H9 (cell line): ENCODE results near the gene FZD10. TPM values are rescaled to one million over a fixed set of nuclear protein-coding genes. Genes with fewer than 3 reads are reported as not detected.

Source experiments
- DNase-seq: peaks from one replicate; pipeline ENCODE4 v3.0.0-alpha.2; 2017
- H2AFZ ChIP-seq: one replicate; pipeline ENCODE4 v1.6.1; 2013; ENCODE audit warnings: mild to moderate bottlenecking, low read length, control low read depth, moderate library complexity
- H2AK5ac ChIP-seq: 2 replicates; pipeline ENCODE4 v1.6.1; 2013; ENCODE audit warnings: low read length, control low read depth, mixed read lengths; ENCODE audit not compliant: insufficient read length
- H2BK120ac ChIP-seq: one replicate; pipeline ENCODE4 v1.6.1; 2013; ENCODE audit warnings: low read depth, mild to moderate bottlenecking, low read length, control low read depth, inconsistent platforms; ENCODE audit not compliant: poor library complexity, severe bottlenecking
- H2BK12ac ChIP-seq: 2 replicates; pipeline ENCODE4 v1.6.1; 2013; ENCODE audit warnings: low read length, control low read depth, mixed read lengths, low read depth; ENCODE audit not compliant: insufficient read length
- H2BK15ac ChIP-seq: 2 replicates; pipeline ENCODE4 v1.6.1; 2013; ENCODE audit warnings: low read depth, low read length, control low read depth
- H2BK20ac ChIP-seq: one replicate; pipeline ENCODE4 v1.6.1; 2013; ENCODE audit warnings: low read depth, mild to moderate bottlenecking, low read length, control low read depth, inconsistent platforms; ENCODE audit not compliant: poor library complexity, severe bottlenecking
- H2BK5ac ChIP-seq: 2 replicates; pipeline ENCODE4 v1.6.1; 2013; ENCODE audit warnings: low read length, control low read depth, mixed read lengths; ENCODE audit not compliant: insufficient read length
- H3K14ac ChIP-seq: 2 replicates; pipeline ENCODE4 v1.6.1; 2013; ENCODE audit warnings: low read length, control low read depth; ENCODE audit not compliant: insufficient read depth
- H3K18ac ChIP-seq: 2 replicates; pipeline ENCODE4 v1.6.1; 2013; ENCODE audit warnings: low read depth, mild to moderate bottlenecking, mixed read lengths, low read length, control low read depth; ENCODE audit not compliant: insufficient read length
- H3K23ac ChIP-seq: 2 replicates; pipeline ENCODE4 v1.6.1; 2013; ENCODE audit warnings: low read length, control low read depth, mixed read lengths, low read depth; ENCODE audit not compliant: insufficient read length
- H3K23me2 ChIP-seq: 2 replicates; pipeline ENCODE4 v1.6.1; 2013; ENCODE audit warnings: low read depth, mild to moderate bottlenecking, mixed read lengths, low read length, control low read depth; ENCODE audit not compliant: insufficient read length, poor library complexity, severe bottlenecking
- H3K27ac ChIP-seq: 2 replicates; pipeline ENCODE4 v1.5.1; 2013; ENCODE audit warnings: low read length, control low read depth, mixed read lengths, low read depth; ENCODE audit not compliant: insufficient read length
- H3K27me3 ChIP-seq: 2 replicates; pipeline ENCODE4 v1.6.1; 2013; ENCODE audit warnings: low read length, control low read depth, inconsistent platforms; ENCODE audit not compliant: insufficient read depth
- H3K4ac ChIP-seq: 2 replicates; pipeline ENCODE4 v1.6.1; 2013; ENCODE audit warnings: low read depth, mild to moderate bottlenecking, control low read depth, inconsistent platforms, low read length, moderate library complexity
- H3K4me1 ChIP-seq: 2 replicates; pipeline ENCODE4 v1.6.1; 2013; ENCODE audit warnings: low read length, control low read depth, inconsistent platforms; ENCODE audit not compliant: insufficient read depth
- H3K4me2 ChIP-seq: 2 replicates; pipeline ENCODE4 v1.6.1; 2013; ENCODE audit warnings: low read length, control low read depth, mixed read lengths; ENCODE audit not compliant: insufficient read length, insufficient read depth
- H3K56ac ChIP-seq: 2 replicates; pipeline ENCODE4 v1.6.1; 2013; ENCODE audit warnings: low read depth, mild to moderate bottlenecking, mixed read lengths, low read length, control low read depth; ENCODE audit not compliant: insufficient read length
- H3K79me1 ChIP-seq: 2 replicates; pipeline ENCODE4 v1.6.1; 2013; ENCODE audit warnings: low read depth, mild to moderate bottlenecking, moderate library complexity, low read length, control low read depth, inconsistent platforms; ENCODE audit not compliant: insufficient read depth, poor library complexity, severe bottlenecking
- H3K79me2 ChIP-seq: 2 replicates; pipeline ENCODE4 v1.6.1; 2013; ENCODE audit warnings: low read length, control low read depth, inconsistent platforms; ENCODE audit not compliant: insufficient read depth
- H3K9ac ChIP-seq: 2 replicates; pipeline ENCODE4 v1.6.1; 2013; ENCODE audit warnings: low read length, control low read depth, mixed read lengths; ENCODE audit not compliant: insufficient read length; ENCODE audit errors: extremely low read depth
- H3K9me3 ChIP-seq: one replicate; pipeline ENCODE4 v1.6.1; 2013; ENCODE audit warnings: low read depth, low read length, inconsistent platforms; ENCODE audit not compliant: control insufficient read depth
- H3T11ph ChIP-seq: one replicate; pipeline ENCODE4 v1.6.1; 2013; ENCODE audit warnings: mild to moderate bottlenecking, low read length, control low read depth, inconsistent platforms
- H4K20me1 ChIP-seq: one replicate; pipeline ENCODE4 v1.6.1; 2013; ENCODE audit not compliant: control insufficient read depth, insufficient read length, insufficient read depth
- H4K5ac ChIP-seq: 2 replicates; pipeline ENCODE4 v1.6.1; 2013; ENCODE audit warnings: low read depth, mild to moderate bottlenecking, mixed read lengths, low read length, control low read depth; ENCODE audit not compliant: insufficient read length
- H4K8ac ChIP-seq: replicated peaks from 2 replicates; pipeline ENCODE4 v1.6.1; 2013; ENCODE audit warnings: low read length, control low read depth, mixed read lengths, low read depth; ENCODE audit not compliant: insufficient read length
- H4K91ac ChIP-seq: 2 replicates; pipeline ENCODE4 v1.6.1; 2013; ENCODE audit warnings: low read depth, mild to moderate bottlenecking, moderate library complexity, mixed read lengths, low read length, control low read depth; ENCODE audit not compliant: insufficient read length
- H3K27ac Mint-ChIP-seq, 3 experiments: 2 replicates in 2 of 3; 3 replicates in 1 of 3; pipeline ENCODE4 v1.8.0; 2020 to 2021; ENCODE audit warnings: mixed read lengths in 3 of 3, mild to moderate bottlenecking in 1 of 3, moderate library complexity in 1 of 3
- H3K27me3 Mint-ChIP-seq: 2 replicates; pipeline ENCODE4 v1.8.0; 2021; ENCODE audit warnings: low read depth, mild to moderate bottlenecking, moderate library complexity, mixed read lengths
- H3K36me3 Mint-ChIP-seq, 3 experiments: 2 replicates in 2 of 3; 3 replicates in 1 of 3; pipeline ENCODE4 v1.8.0; 2020 to 2021; ENCODE audit warnings: low read depth in 3 of 3, mixed read lengths in 3 of 3; ENCODE audit not compliant: insufficient read depth in 1 of 3
- H3K4me1 Mint-ChIP-seq, 2 experiments: 2 replicates each; pipeline ENCODE4 v1.8.0; 2020; ENCODE audit warnings: mixed read lengths in 2 of 2
- H3K4me3 Mint-ChIP-seq, 2 experiments: 2 replicates in 1 of 2; 3 replicates in 1 of 2; pipeline ENCODE4 v1.8.0; 2020 to 2021; ENCODE audit warnings: mild to moderate bottlenecking in 2 of 2, mixed read lengths in 2 of 2, moderate library complexity in 1 of 2
- H3K9me3 Mint-ChIP-seq, 2 experiments: 2 replicates in 1 of 2; 3 replicates in 1 of 2; pipeline ENCODE4 v1.8.0; 2020; ENCODE audit warnings: mild to moderate bottlenecking in 2 of 2, mixed read lengths in 2 of 2, moderate library complexity in 1 of 2
- CTCF ChIP-seq: fragments of 200-600 bp; sonication (generic); conservative IDR thresholded peaks from 3 replicates; pipeline ENCODE4 v1.8.0; 2021; ENCODE audit warnings: antibody characterized with exemption, mild to moderate bottlenecking
- WGBS: extraction: QIAGEN DNeasy Blood & Tissue Kit; methylation state at CpG from one replicate; pipeline ENCODE4 v1.1.7; 2013; ENCODE audit warnings: missing lambda C conversion rate, low lambda C conversion rate, mixed read lengths; ENCODE audit not compliant: insufficient read length; ENCODE audit errors: extremely low coverage; 5-methylcytosine and 5-hydroxymethylcytosine counted together
- total RNA-seq: library from RNA; stranded (reverse); gene quantifications from 2 replicates; pipeline ENCODE4 v1.2.1, GENCODE V29; 2021

The FZD10 gene
- total RNA-seq, 1 experiment from 2014 or later = 1.0 TPM

GRCh38 chr12:130181211-130181610 is 18.9 kb downstream of the FZD10 start:
- Mint-ChIP-seq H3K27ac (no peak overlapping the region), H3K27me3 (peaks cover 90% of the 10 kb centered on the region), H3K4me1 (peaks cover 6 to 13% of the 10 kb centered on the region in 2 experiments; a peak in 3 of 4 replicates), H3K9me3 (peaks cover 0 to 5% of the 10 kb centered on the region in 2 experiments; a peak in 4 of 5 replicates), H3K4me3 (no peak overlapping the region), H3K36me3 (no peaks in the 10 kb centered on the region; a peak in 1 of 7 replicates)
- Histone ChIP-seq H3K14ac (no peak overlapping the region), H2AFZ (no peak overlapping the region), H2BK5ac (no peak overlapping the region), H3K27me3 (no peaks in the 10 kb centered on the region; the same call in 1 of the 2 replicates), H3K79me2 (no peaks in the 10 kb centered on the region), H3K9me3 (no peaks in the 10 kb centered on the region), H3K27ac (no peak overlapping the region), H3K4me1 (no peaks in the 10 kb centered on the region), H2BK12ac (no peak overlapping the region), H4K20me1 (no peaks in the 10 kb centered on the region), H3K23ac (no peak overlapping the region), H4K8ac (no peak overlapping the region), H2BK120ac (no peak overlapping the region), H3K18ac (no peak overlapping the region), H3T11ph (no peak overlapping the region), H4K91ac (no peak overlapping the region), H3K4me2 (no peak overlapping the region), H2AK5ac (no peak overlapping the region), H3K4ac (no peak overlapping the region), H3K79me1 (no peaks in the 10 kb centered on the region), H3K23me2 (no peaks in the 10 kb centered on the region), H2BK20ac (no peak overlapping the region), H3K9ac (no peak overlapping the region), H3K56ac (no peak overlapping the region), H2BK15ac (no peak overlapping the region), H4K5ac (no peak overlapping the region)
- TF ChIP-seq CTCF = no peak
- DNase-seq = no peak
- no CpG with 5 or more reads among the region's 10 CpGs for WGBS
